ENCODE measurements around the gene CDH13. TPM values are rescaled to one million over a fixed set of nuclear protein-coding genes. Genes with fewer than 3 reads are reported as not detected.

Gene CDH13
- total RNA-seq, 3 donors from 2014 or later: 4.9 to 11.2 (median 9.8) TPM

DNA sequence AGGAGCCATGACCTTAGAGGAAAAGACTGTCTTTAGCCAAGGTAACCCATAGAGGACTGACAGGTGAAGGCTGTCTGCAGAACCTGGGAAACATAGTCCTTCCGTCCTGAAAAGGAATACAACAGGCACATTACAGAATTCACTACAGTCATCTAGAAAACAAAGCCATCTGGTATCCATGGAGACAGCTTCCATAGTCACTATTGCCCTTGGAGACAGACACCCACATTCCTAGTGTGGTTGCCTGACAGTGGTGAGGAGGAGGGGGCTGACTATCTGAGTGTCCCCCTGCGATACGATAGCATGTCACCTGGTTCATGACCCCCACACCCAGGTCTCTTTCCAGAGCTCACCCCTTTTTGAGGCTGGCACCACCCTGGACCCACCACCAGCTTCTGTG, 254.7 kb downstream of the CDH13 start:
- no peak for ATAC-seq
- DNase-seq: no peak
- no peaks in the 10 kb centered on the region for H3K4me1 ChIP-seq (ENCODE audit: low read depth)
- TF ChIP-seq, protein P1, sequence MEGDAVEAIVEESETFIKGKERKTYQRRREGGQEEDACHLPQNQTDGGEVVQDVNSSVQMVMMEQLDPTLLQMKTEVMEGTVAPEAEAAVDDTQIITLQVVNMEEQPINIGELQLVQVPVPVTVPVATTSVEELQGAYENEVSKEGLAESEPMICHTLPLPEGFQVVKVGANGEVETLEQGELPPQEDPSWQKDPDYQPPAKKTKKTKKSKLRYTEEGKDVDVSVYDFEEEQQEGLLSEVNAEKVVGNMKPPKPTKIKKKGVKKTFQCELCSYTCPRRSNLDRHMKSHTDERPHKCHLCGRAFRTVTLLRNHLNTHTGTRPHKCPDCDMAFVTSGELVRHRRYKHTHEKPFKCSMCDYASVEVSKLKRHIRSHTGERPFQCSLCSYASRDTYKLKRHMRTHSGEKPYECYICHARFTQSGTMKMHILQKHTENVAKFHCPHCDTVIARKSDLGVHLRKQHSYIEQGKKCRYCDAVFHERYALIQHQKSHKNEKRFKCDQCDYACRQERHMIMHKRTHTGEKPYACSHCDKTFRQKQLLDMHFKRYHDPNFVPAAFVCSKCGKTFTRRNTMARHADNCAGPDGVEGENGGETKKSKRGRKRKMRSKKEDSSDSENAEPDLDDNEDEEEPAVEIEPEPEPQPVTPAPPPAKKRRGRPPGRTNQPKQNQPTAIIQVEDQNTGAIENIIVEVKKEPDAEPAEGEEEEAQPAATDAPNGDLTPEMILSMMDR (IDR thresholded peaks at IDR 0.05): no peak
- no peaks in the 10 kb centered on the region for H3K9me3 ChIP-seq
- intact Hi-C loops (cut with DNase I, micrococcal nuclease): no loop called here
- H3K36me3 ChIP-seq (ENCODE audit: low read depth): no peaks in the 10 kb centered on the region
- no peak overlapping the region for H3K4me3 ChIP-seq

DNA sequence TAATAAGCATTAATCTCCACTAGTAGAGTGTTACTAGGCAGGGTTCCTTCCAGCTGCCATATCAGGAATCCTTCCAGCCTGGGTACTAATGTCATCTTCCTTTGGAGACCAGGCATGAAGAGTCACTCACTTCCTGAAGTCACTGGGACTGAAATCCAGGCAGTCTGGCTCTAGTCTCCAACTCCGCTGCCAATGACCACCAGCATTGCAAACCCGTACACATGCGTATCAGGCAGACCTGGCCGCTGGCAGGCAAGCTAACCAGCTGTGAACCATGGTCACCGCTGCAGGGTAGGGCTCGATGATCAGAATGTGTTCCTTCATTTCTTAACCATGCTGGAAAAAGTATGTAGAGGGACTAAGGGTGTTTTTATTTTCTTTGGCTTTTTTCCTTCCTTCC, 255.5 kb downstream of the CDH13 start:
- intact Hi-C loops (cut with DNase I, micrococcal nuclease): no loop called here
- Histone ChIP-seq H3K36me3 (ENCODE audit: low read depth) (no peaks in the 10 kb centered on the region), H3K4me1 (ENCODE audit: low read depth) (no peaks in the 10 kb centered on the region), H3K9me3 (no peaks in the 10 kb centered on the region), H3K4me3 (no peak overlapping the region)
- ATAC-seq (no peak), DNase-seq (no peak)
- TF ChIP-seq, protein P1 (IDR thresholded peaks at IDR 0.05): no peak

DNA sequence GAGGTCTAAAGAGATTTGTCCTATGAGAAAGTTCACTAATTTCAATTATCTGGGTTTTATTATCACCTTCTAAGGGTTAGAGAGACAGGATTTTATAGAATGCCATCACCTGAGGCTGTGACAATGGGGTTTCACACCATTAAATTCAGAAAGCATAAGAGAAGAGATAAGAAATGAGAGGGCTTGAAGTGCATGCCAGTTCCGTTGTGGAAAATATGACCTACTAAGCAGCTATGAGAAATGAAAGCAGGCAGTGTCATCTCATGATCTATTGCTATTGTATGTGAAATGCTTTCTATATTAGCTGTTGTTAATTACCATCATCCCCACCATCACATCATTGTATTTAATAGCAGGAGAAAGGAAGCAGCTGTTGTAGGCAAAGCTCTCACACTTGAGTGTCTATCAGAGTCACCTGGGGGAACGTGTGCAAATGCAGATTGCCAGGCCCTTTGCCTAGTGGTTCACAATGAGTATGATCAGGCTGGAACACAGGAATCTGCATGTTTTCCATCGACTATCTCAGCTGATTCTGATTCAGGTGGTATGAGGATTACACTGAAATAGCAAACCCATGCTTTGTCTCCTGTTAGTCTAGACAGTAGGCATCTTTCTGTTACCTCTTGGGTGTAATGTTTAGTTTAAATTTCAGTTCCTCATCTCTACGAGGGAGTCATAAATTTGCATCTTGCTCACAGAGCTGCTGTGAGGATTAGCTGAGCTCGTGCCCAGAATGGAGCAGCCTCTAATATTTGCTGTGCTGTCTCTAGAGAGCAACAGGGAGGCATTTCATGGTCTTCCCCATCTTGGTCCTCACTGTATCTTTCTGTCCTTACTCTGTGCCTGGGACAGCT, 256.4 kb downstream of the CDH13 start:
- intact Hi-C loops (cut with DNase I, micrococcal nuclease): no loop called here
- TF ChIP-seq, protein P1 (IDR thresholded peaks at IDR 0.05): no peak

DNA sequence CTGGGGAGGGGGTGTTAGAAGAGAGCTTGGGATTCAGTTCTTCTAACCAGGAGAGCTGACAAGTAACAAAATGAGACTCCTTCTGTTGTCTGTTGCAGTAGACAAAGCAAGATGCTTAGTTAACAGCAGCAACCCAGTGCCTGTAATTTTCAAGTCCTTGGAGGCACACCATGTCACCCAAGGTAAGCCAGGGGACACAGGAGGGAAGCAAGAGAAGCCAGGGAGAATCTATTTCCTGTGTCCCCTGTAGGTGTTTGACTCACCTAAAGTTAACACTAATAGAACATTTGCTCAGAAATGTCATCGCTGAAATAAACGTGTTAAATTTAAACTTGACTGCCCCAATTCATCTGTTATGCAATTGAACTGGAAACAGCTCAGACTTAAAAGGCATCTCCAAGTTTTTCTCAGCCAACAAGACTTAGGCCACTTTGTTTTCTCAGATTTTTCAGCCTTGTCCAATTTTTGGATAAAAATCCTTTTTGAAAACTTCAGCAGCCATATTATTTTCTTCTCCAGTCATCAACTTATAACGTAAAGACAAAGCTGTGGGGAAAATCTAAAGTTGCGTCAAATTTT, 257.6 kb downstream of the CDH13 start:
- TF ChIP-seq, protein P1 (IDR thresholded peaks at IDR 0.05): no peak

More for the DNA sequence above, 256.4 kb downstream of the CDH13 start:
- Histone ChIP-seq H3K4me3 (no peak overlapping the region), H3K36me3 (ENCODE audit: low read depth) (no peaks in the 10 kb centered on the region), H3K9me3 (no peaks in the 10 kb centered on the region), H3K4me1 (ENCODE audit: low read depth) (no peaks in the 10 kb centered on the region)
- DNase-seq: no peak
- ATAC-seq: no peak

DNA sequence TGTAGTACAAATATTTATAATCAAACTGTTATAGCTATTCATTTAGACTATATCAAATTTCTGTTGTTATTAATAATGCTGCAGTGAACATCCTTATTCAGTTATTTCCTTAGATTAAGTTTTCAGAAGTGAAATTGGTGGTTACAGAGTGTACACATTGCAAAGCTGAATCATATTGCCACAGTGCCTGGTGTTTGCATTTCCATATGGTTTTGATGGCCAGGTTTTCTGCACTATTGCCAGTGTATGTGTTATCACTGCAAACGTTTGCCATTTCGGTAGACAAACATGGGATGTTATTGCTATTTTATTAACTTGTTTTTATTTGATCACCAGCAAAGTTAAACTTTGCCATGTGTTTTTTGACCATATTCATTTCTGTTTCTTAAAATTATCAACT, 259.4 kb downstream of the CDH13 start:
- Histone ChIP-seq H3K9me3 (no peaks in the 10 kb centered on the region), H3K4me3 (no peak overlapping the region), H3K4me1 (ENCODE audit: low read depth) (no peaks in the 10 kb centered on the region), H3K36me3 (ENCODE audit: low read depth) (no peaks in the 10 kb centered on the region)
- DNase-seq (no peak), ATAC-seq (no peak)
- intact Hi-C loops (cut with DNase I, micrococcal nuclease): no loop called here
- TF ChIP-seq, protein P1 (IDR thresholded peaks at IDR 0.05): no peak

More for the DNA sequence above, 257.6 kb downstream of the CDH13 start:
- no peak overlapping the region for H3K4me3 ChIP-seq
- no peaks in the 10 kb centered on the region for H3K9me3 ChIP-seq
- intact Hi-C loops (cut with DNase I, micrococcal nuclease): no loop called here
- H3K4me1 ChIP-seq (ENCODE audit: low read depth): no peaks in the 10 kb centered on the region
- no peaks in the 10 kb centered on the region for H3K36me3 ChIP-seq (ENCODE audit: low read depth)
- no peak for ATAC-seq
- no peak for DNase-seq

All from mucosa of descending colon (tissue), 3 donors.